HCT116 (cell line): ENCODE results near the gene DRAXIN. TPM values are rescaled to one million over a fixed set of nuclear protein-coding genes. Genes with fewer than 3 reads are reported as not detected.

Source experiments
- ATAC-seq: fragments of 200-7000 bp; cut with Tn5 transposase; 2 replicates; pipeline ENCODE4 v1.9.1; 2020; ENCODE audit warnings: mild to moderate bottlenecking, moderate library complexity
- BruUV-seq: library from RNA; stranded (reverse); fragments of 400-500 nt; replicated peaks from 2 replicates; lab custom pipeline; 2021; lab: Mats Ljungman, UMichigan
- CTCF ChIA-PET: fragments of 300-600 bp; sonication (Branson Sonifier 250); formaldehyde crosslinking; loops from one replicate; lab custom pipeline; 2021; ENCODE audit warnings: antibody characterized with exemption; lab: Charles Lee
- POLR2A ChIA-PET: fragments of 300-600, 350-600 bp; sonication (Branson Sonifier 250); formaldehyde crosslinking; loops from one replicate; lab custom pipeline; 2021; ENCODE audit warnings: antibody characterized with exemption; lab: Charles Lee
- RAD21 ChIA-PET, 2 experiments: fragments of 300-600 bp; sonication (Branson Sonifier 250); formaldehyde crosslinking; loops; one replicate each; lab custom pipeline; 2023; ENCODE audit warnings: low total read pairs in 2 of 2; ENCODE audit not compliant: uncharacterized antibody in 2 of 2, unreplicated experiment in 2 of 2, low non-redundant PET in 1 of 2; lab: Charles Lee
- DNase-seq: peaks from one replicate; pipeline ENCODE4 v3.0.0-alpha.2; 2010; ENCODE audit warnings: low read depth, low spot score
- H2AFZ ChIP-seq: fragments of 200-600 bp; shearing (Covaris generic), sonication (generic); 2 replicates; pipeline ENCODE4 v1.6.1; 2017; ENCODE audit warnings: low read depth, mixed run types, mixed read lengths, antibody characterized with exemption, low read length; ENCODE audit not compliant: poor library complexity, severe bottlenecking
- H3K27ac ChIP-seq: 2 replicates; pipeline ENCODE4 v1.5.1; 2012; ENCODE audit warnings: low read depth, low read length
- H3K27me3 ChIP-seq: fragments of 200-600 bp; sonication (generic); 2 replicates; pipeline ENCODE4 v1.6.1; 2016; ENCODE audit warnings: mixed run types, low read length, mixed read lengths; ENCODE audit not compliant: insufficient read depth
- H3K36me3 ChIP-seq, 2 experiments: fragments of 200-500 bp in 1 of 2; fragments of 200-600 bp in 1 of 2; sonication (Bioruptor generic) in 1 of 2; sonication (generic) in 1 of 2; 2 replicates each; pipeline versions ENCODE4 v1.5.1 to v1.6.1; 2014 to 2016; ENCODE audit warnings: low read length in 2 of 2, inconsistent platforms in 1 of 2, mixed read lengths in 1 of 2, mixed run types in 1 of 2; ENCODE audit not compliant: insufficient read depth in 2 of 2, control insufficient read depth in 1 of 2
- H3K4me1 ChIP-seq, 2 experiments: fragments of 200-600 bp in 1 of 2; sonication (generic) in 1 of 2; 2 replicates each; pipeline versions ENCODE4 v1.5.1 to v1.6.1; 2012 to 2017; ENCODE audit warnings: low read length in 2 of 2, inconsistent platforms in 1 of 2, mild to moderate bottlenecking in 1 of 2, mixed read lengths in 1 of 2, mixed run types in 1 of 2, moderate library complexity in 1 of 2; ENCODE audit not compliant: insufficient read depth in 2 of 2, control insufficient read depth in 1 of 2
- H3K4me2 ChIP-seq: fragments of 200-600 bp; sonication (generic); 2 replicates; pipeline ENCODE4 v1.6.1; 2017; ENCODE audit warnings: mixed run types, low read length, mixed read lengths
- H3K4me3 ChIP-seq, 2 experiments: fragments of 200-600 bp in 1 of 2; sonication (generic) in 1 of 2; replicated peaks in 1 of 2; 2 replicates each; pipeline ENCODE4 v1.5.1; 2011 to 2016; ENCODE audit warnings: low read length in 2 of 2, control low read depth in 1 of 2, low read depth in 1 of 2, mild to moderate bottlenecking in 1 of 2, mixed read lengths in 1 of 2, mixed run types in 1 of 2
- H3K79me2 ChIP-seq: fragments of 200-600 bp; sonication (generic); 2 replicates; pipeline ENCODE4 v1.6.1; 2017; ENCODE audit warnings: mild to moderate bottlenecking, mixed run types, low read length, moderate library complexity, mixed read lengths; ENCODE audit not compliant: insufficient read depth
- H3K9ac ChIP-seq: fragments of 200-600 bp; sonication (generic); 2 replicates; pipeline ENCODE4 v1.6.1; 2016; ENCODE audit warnings: low read length, mixed read lengths
- H3K9me2 ChIP-seq: fragments of 200-600 bp; sonication (generic), shearing (Covaris generic); 2 replicates; pipeline ENCODE4 v1.6.1; 2017; ENCODE audit warnings: mixed run types, mild to moderate bottlenecking, moderate library complexity; ENCODE audit not compliant: insufficient read depth
- H3K9me3 ChIP-seq, 2 experiments: fragments of 200-500 bp in 1 of 2; fragments of 200-600 bp in 1 of 2; sonication (Bioruptor generic) in 1 of 2; sonication (generic) in 1 of 2; 2 replicates each; pipeline ENCODE4 v1.6.1; 2014 to 2017; ENCODE audit warnings: low read length in 2 of 2, mixed read lengths in 2 of 2, inconsistent platforms in 1 of 2, low read depth in 1 of 2, mild to moderate bottlenecking in 1 of 2, mixed run types in 1 of 2, moderate library complexity in 1 of 2; ENCODE audit not compliant: control insufficient read depth in 1 of 2, insufficient read depth in 1 of 2
- H4K20me1 ChIP-seq: fragments of 200-600 bp; sonication (generic), shearing (Covaris generic); 2 replicates; pipeline ENCODE4 v1.6.1; 2017; ENCODE audit warnings: mixed run types, mild to moderate bottlenecking, moderate library complexity; ENCODE audit not compliant: insufficient read depth
- ATF3 ChIP-seq: IDR thresholded peaks from 2 replicates; pipeline ENCODE4 v1.6.1; 2012
- CBX3 ChIP-seq: IDR thresholded peaks from 2 replicates; pipeline ENCODE4 v1.6.1; 2012; ENCODE audit warnings: low read depth
- CTCF ChIP-seq, 3 experiments: fragments of 200-600 bp in 1 of 3; sonication (generic) in 1 of 3; IDR thresholded peaks in 2 of 3; conservative IDR thresholded peaks in 1 of 3; 2 replicates each; pipeline ENCODE4 v1.5.1; 2012 to 2017; ENCODE audit warnings: low read depth in 2 of 3, low read length in 2 of 3, antibody characterized with exemption in 1 of 3, borderline replicate concordance in 1 of 3, control low read depth in 1 of 3, mild to moderate bottlenecking in 1 of 3, mixed read lengths in 1 of 3, mixed run types in 1 of 3, moderate library complexity in 1 of 3; ENCODE audit not compliant: insufficient read depth in 1 of 3
- EGR1 ChIP-seq: IDR thresholded peaks from 2 replicates; pipeline ENCODE4 v1.6.1; 2012; ENCODE audit warnings: low read depth
- ELF1 ChIP-seq: IDR thresholded peaks from 2 replicates; pipeline ENCODE4 v1.6.1; 2012; ENCODE audit warnings: low read depth, borderline replicate concordance
- EZH2 ChIP-seq: fragments of 200-600 bp; sonication (generic); IDR thresholded peaks from 2 replicates; pipeline ENCODE4 v1.6.1; 2017; ENCODE audit warnings: antibody characterized with exemption, mixed run types
- EZH2phosphoT487 ChIP-seq: fragments of 200-600 bp; IDR thresholded peaks from 2 replicates; pipeline ENCODE4 v1.6.1; 2018; ENCODE audit warnings: antibody characterized with exemption, borderline replicate concordance
- MAX ChIP-seq: IDR thresholded peaks from 2 replicates; pipeline ENCODE4 v1.6.1; 2012
- POLR2A ChIP-seq: IDR thresholded peaks from 2 replicates; pipeline ENCODE4 v1.7.0; 2011; ENCODE audit warnings: borderline replicate concordance; ENCODE audit not compliant: insufficient read depth, insufficient read length; ENCODE audit errors: extremely low read depth
- POLR2AphosphoS5 ChIP-seq: IDR thresholded peaks from 2 replicates; pipeline ENCODE4 v1.6.1; 2011; ENCODE audit warnings: mild to moderate bottlenecking, low read depth, low read length, moderate library complexity
- REST ChIP-seq: IDR thresholded peaks from 2 replicates; pipeline ENCODE4 v1.6.1; 2012; ENCODE audit warnings: low read depth
- SIN3A ChIP-seq: IDR thresholded peaks from 2 replicates; pipeline ENCODE4 v1.6.1; 2012; ENCODE audit warnings: low read depth
- SP1 ChIP-seq: IDR thresholded peaks from 2 replicates; pipeline ENCODE4 v1.6.1; 2012; ENCODE audit warnings: low read depth
- SRF ChIP-seq: IDR thresholded peaks from 2 replicates; pipeline ENCODE4 v1.6.1; 2012; ENCODE audit warnings: low read depth
- TCF7L2 ChIP-seq: IDR thresholded peaks from 2 replicates; pipeline ENCODE4 v1.7.0; 2011; ENCODE audit warnings: borderline replicate concordance, inconsistent platforms; ENCODE audit not compliant: insufficient read depth, insufficient read length; ENCODE audit errors: extremely low read depth
- YY1 ChIP-seq: IDR thresholded peaks from 2 replicates; pipeline ENCODE4 v1.6.1; 2011; ENCODE audit warnings: low read length, low read depth, moderate library complexity, mild to moderate bottlenecking; ENCODE audit not compliant: insufficient replicate concordance; ENCODE audit errors: extremely low read depth
- ZBTB33 ChIP-seq: IDR thresholded peaks from 2 replicates; pipeline ENCODE4 v1.6.1; 2011; ENCODE audit warnings: mild to moderate bottlenecking, low read length, moderate library complexity; ENCODE audit not compliant: insufficient replicate concordance; ENCODE audit errors: extremely low read depth
- ZNF274 ChIP-seq: fragments of 200-500 bp; sonication (Bioruptor generic); IDR thresholded peaks from 2 replicates; pipeline ENCODE4 v1.6.1; 2014; ENCODE audit warnings: mild to moderate bottlenecking, low read depth, low read length, inconsistent platforms
- intact Hi-C: fragments of 100-400 bp; cut with micrococcal nuclease; formaldehyde crosslinking; loops from 2 replicates; pipeline ENCODE4 v1.10.0; 2022
- total RNA-seq: library from RNA; stranded (reverse); gene quantifications from one replicate; pipeline ENCODE4 v1.2.1, GENCODE V29; 2021; ENCODE audit not compliant: unreplicated experiment

DRAXIN gene
- total RNA-seq, 1 experiment from 2014 or later, result 0.47 TPM

GRCh38 chr1:11767922-11768704 lies 76.6 kb downstream of the DRAXIN start:
- ChIA-PET RAD21 (no interaction called here), POLR2A (no interaction called here), CTCF (no interaction called here)
- TF ChIP-seq ZNF274, result no peak
- no peak for TF ChIP-seq POLR2AphosphoS5
- no peak for TF ChIP-seq REST
- no peak for TF ChIP-seq MAX
- no peak for TF ChIP-seq CTCF (IDR thresholded peaks at IDR 0.05 in 2 of 3, conservative IDR thresholded peaks at IDR 0.05 in 1 of 3; ENCODE audit: borderline replicate concordance in 1 of 3, insufficient read depth in 1 of 3, low read depth in 2 of 3, low read length in 2 of 3)
- no peak for TF ChIP-seq POLR2A
- no peak for TF ChIP-seq TCF7L2
- no peak for TF ChIP-seq SRF
- TF ChIP-seq SIN3A, result no peak
- TF ChIP-seq CBX3, result no peak
- TF ChIP-seq EZH2phosphoT487, result no peak
- TF ChIP-seq YY1, result no peak
- no peak for TF ChIP-seq EZH2
- TF ChIP-seq ATF3, result no peak
- no peak for TF ChIP-seq SP1
- no peak for TF ChIP-seq ZBTB33
- no peak for TF ChIP-seq EGR1
- TF ChIP-seq ELF1, result no peak
- BruUV-seq, result no TSS peak
- no peaks in the 10 kb centered on the region for H4K20me1 ChIP-seq
- no peaks in the 10 kb centered on the region for H3K36me3 ChIP-seq
- H3K9me2 ChIP-seq, result no peaks in the 10 kb centered on the region
- no peak overlapping the region for H3K27ac ChIP-seq
- no peak overlapping the region for H3K4me2 ChIP-seq
- H3K9ac ChIP-seq, result no peak overlapping the region
- DNase-seq, result no peak
- H3K79me2 ChIP-seq, result no peaks in the 10 kb centered on the region
- intact Hi-C loops, result no loop called here
- no peak overlapping the region for H2AFZ ChIP-seq
- H3K4me1 ChIP-seq, result peaks cover 0 to 4% of the 10 kb centered on the region in 2 experiments; a peak in 1 of 4 replicates
- H3K27me3 ChIP-seq, result no peaks in the 10 kb centered on the region
- H3K9me3 ChIP-seq, result no peaks in the 10 kb centered on the region
- no peak for ATAC-seq
- H3K4me3 ChIP-seq, result no peak overlapping the region
